ENCODE measurements around the gene SNAI3. TPM values are rescaled to one million over a fixed set of nuclear protein-coding genes. Genes with fewer than 3 reads are reported as not detected.

The SNAI3 gene
- total RNA-seq, 1 experiment from 2014 or later = not detected

- H3K27me3 ChIP-seq (ENCODE audit: control insufficient read depth, insufficient read depth, low read length) = no peaks in the 10 kb centered on the region
Measured at GRCh38 chr16:88695218-88695617, 8.9 kb upstream of the SNAI3 start.

GRCh38 chr16:88694221-88695087 is 8.1 kb upstream of the SNAI3 start:
- H3K36me3 ChIP-seq (ENCODE audit: control insufficient read depth, insufficient read depth, low read length) = no peaks in the 10 kb centered on the region
- POLR2A ChIA-PET = no interaction called here

More at GRCh38 chr16:88695218-88695617, 8.9 kb upstream of the SNAI3 start:
- intact Hi-C loops (cut with micrococcal nuclease; ENCODE audit: unreplicated experiment) = no loop called here
- Histone ChIP-seq H3K4me1 (ENCODE audit: control insufficient read depth, insufficient read depth, low read length) (no peaks in the 10 kb centered on the region), H3K36me3 (ENCODE audit: control insufficient read depth, insufficient read depth, low read length) (no peaks in the 10 kb centered on the region), H3K27ac (ENCODE audit: low read length) (no peak overlapping the region), H3K9me3 (ENCODE audit: control insufficient read depth, insufficient read depth, low read depth, low read length) (no peaks in the 10 kb centered on the region), H3K4me3 (ENCODE audit: low read depth in 2 of 2, low read length in 2 of 2) (no peak overlapping the region)
- no TSS peak for BruUV-seq (replicated peaks)
- POLR2A ChIA-PET = no interaction called here
- ATAC-seq (no peak), DNase-seq (ENCODE audit: low read depth, low spot score) (no peak)
- CTCF ChIA-PET = no interaction called here
- no peak for TF ChIP-seq TCF7L2 (IDR thresholded peaks at IDR 0.05; ENCODE audit: low read depth, low read length)
- no peak for TF ChIP-seq REST (IDR thresholded peaks at IDR 0.05; ENCODE audit: insufficient read depth in 1 of 2, low read depth in 2 of 2, low read length in 1 of 2)
- TF ChIP-seq SIN3A (IDR thresholded peaks at IDR 0.05; ENCODE audit: borderline replicate concordance, insufficient read depth, low read depth, low read length) = no peak
- TF ChIP-seq POLR2AphosphoS5 (IDR thresholded peaks at IDR 0.05; ENCODE audit: low read depth, low read length) = no peak
- no peak for TF ChIP-seq CTCF (IDR thresholded peaks at IDR 0.05)
- in situ Hi-C loops (cut with HindIII; ENCODE audit: low pct_unique_long_range_greater_than_20kb, low sequenced_read_pairs) = no loop called here

More at GRCh38 chr16:88694221-88695087, 8.1 kb upstream of the SNAI3 start:
- ATAC-seq (no peak), DNase-seq (ENCODE audit: low read depth, low spot score) (no peak)
- Histone ChIP-seq H3K27me3 (ENCODE audit: control insufficient read depth, insufficient read depth, low read length) (no peaks in the 10 kb centered on the region), H3K9me3 (ENCODE audit: control insufficient read depth, insufficient read depth, low read depth, low read length) (no peaks in the 10 kb centered on the region), H3K4me1 (ENCODE audit: control insufficient read depth, insufficient read depth, low read length) (no peaks in the 10 kb centered on the region), H3K27ac (ENCODE audit: low read length) (no peak overlapping the region), H3K4me3 (ENCODE audit: low read depth in 2 of 2, low read length in 2 of 2) (no peak overlapping the region)
- TF ChIP-seq TCF7L2 (IDR thresholded peaks at IDR 0.05; ENCODE audit: low read depth, low read length) (no peak), CTCF (IDR thresholded peaks at IDR 0.05) (no peak), POLR2AphosphoS5 (IDR thresholded peaks at IDR 0.05; ENCODE audit: low read depth, low read length) (no peak), SIN3A (IDR thresholded peaks at IDR 0.05; ENCODE audit: borderline replicate concordance, insufficient read depth, low read depth, low read length) (no peak), REST (IDR thresholded peaks at IDR 0.05; ENCODE audit: insufficient read depth in 1 of 2, low read depth in 2 of 2, low read length in 1 of 2) (no peak)
- in situ Hi-C loops (cut with HindIII; ENCODE audit: low pct_unique_long_range_greater_than_20kb, low sequenced_read_pairs) = no loop called here
- BruUV-seq (replicated peaks) = no TSS peak
- CTCF ChIA-PET = no interaction called here
- intact Hi-C loops (cut with micrococcal nuclease; ENCODE audit: unreplicated experiment) = no loop called here
